Smooth muscle cell (in vitro differentiated cells): ENCODE data around the gene EVA1A. TPM values are rescaled to one million over a fixed set of nuclear protein-coding genes. Genes with fewer than 3 reads are reported as not detected.
"Not testable (repeated sequence)": the region's sequence is repeated elsewhere in the genome, so short reads cannot be mapped to it uniquely, and the experiment has no call there.

Experiments
- DNase-seq: peaks from one replicate; lab custom pipeline; 2025; ENCODE audit not compliant: unreplicated experiment; lab: John Stamatoyannopoulos, UW
- H2AFZ ChIP-seq: fragments of 200-600 bp; sonication (generic); 2 replicates; pipeline ENCODE4 v1.6.0; 2016; ENCODE audit warnings: antibody characterized with exemption, low read depth, mild to moderate bottlenecking
- H3F3A ChIP-seq: fragments of 200-600 bp; sonication (generic); 2 replicates; pipeline ENCODE4 v1.6.0; 2017; ENCODE audit warnings: antibody characterized with exemption, low read depth
- H3K27ac ChIP-seq: fragments of 200-600 bp; sonication (generic); 2 replicates; pipeline ENCODE4 v1.5.1; 2016; ENCODE audit warnings: low read depth, mild to moderate bottlenecking
- H3K27me3 ChIP-seq: fragments of 200-600 bp; sonication (generic); 2 replicates; pipeline ENCODE4 v1.6.1; 2016; ENCODE audit warnings: low read depth, mild to moderate bottlenecking
- H3K36me3 ChIP-seq: fragments of 200-600 bp; sonication (generic); 2 replicates; pipeline ENCODE4 v1.5.1; 2016; ENCODE audit warnings: low read depth
- H3K4me1 ChIP-seq: fragments of 200-600 bp; sonication (generic); 2 replicates; pipeline ENCODE4 v1.5.1; 2016; ENCODE audit warnings: low read depth
- H3K4me2 ChIP-seq: fragments of 200-600 bp; sonication (generic); 2 replicates; pipeline ENCODE4 v1.6.0; 2016; ENCODE audit warnings: mild to moderate bottlenecking
- H3K4me3 ChIP-seq: fragments of 200-600 bp; sonication (generic); 2 replicates; pipeline ENCODE4 v1.5.1; 2016; ENCODE audit warnings: mild to moderate bottlenecking
- H3K79me2 ChIP-seq: fragments of 200-600 bp; sonication (generic); 2 replicates; pipeline ENCODE4 v1.6.0; 2016; ENCODE audit warnings: low read depth, mild to moderate bottlenecking
- H3K9ac ChIP-seq: fragments of 200-600 bp; sonication (generic); 2 replicates; pipeline ENCODE4 v1.6.0; 2016; ENCODE audit warnings: low read depth
- H3K9me3 ChIP-seq: fragments of 200-600 bp; sonication (generic); replicated peaks from 2 replicates; pipeline ENCODE4 v1.5.1; 2016; ENCODE audit warnings: low read depth
- H4K20me1 ChIP-seq: fragments of 200-600 bp; sonication (generic); 2 replicates; pipeline ENCODE4 v1.6.0; 2016; ENCODE audit warnings: low read depth
- CTCF ChIP-seq: fragments of 200-600 bp; sonication (generic); IDR thresholded peaks from 2 replicates; pipeline ENCODE4 v1.5.1; 2017; ENCODE audit warnings: borderline replicate concordance, mild to moderate bottlenecking, antibody characterized with exemption; ENCODE audit not compliant: insufficient read depth, poor library complexity, severe bottlenecking
- WGBS: methylation state at CpG from one replicate; pipeline ENCODE4 v1.1.7; 2016; ENCODE audit warnings: low lambda C conversion rate; 5-methylcytosine and 5-hydroxymethylcytosine counted together
- polyA plus RNA-seq: library from polyadenylated mRNA; unstranded; fragments of >200 nt; fragmentation: Nextera tagmentation; extraction: Ambion mirVana; gene quantifications from 2 replicates; pipeline ENCODE4 v1.2.1, GENCODE V29; 2016
- total RNA-seq: library from RNA; depleted of rRNA; stranded (reverse); fragments of >200 nt; gene quantifications from 2 replicates; pipeline ENCODE4 v1.2.3, GENCODE V29; 2014

The EVA1A gene
- total and polyA plus RNA-seq, 2 experiments from 2014 or later, result 84.1 to 89.2 TPM

GRCh38 chr2:75493230-75493629, 67.5 kb downstream of the EVA1A start:
- Histone ChIP-seq H3K4me3 (no peak overlapping the region), H3F3A (no peaks in the 10 kb centered on the region), H3K4me2 (no peak overlapping the region), H3K27me3 (no peaks in the 10 kb centered on the region), H3K36me3 (no peaks in the 10 kb centered on the region), H4K20me1 (peaks cover 25% of the 10 kb centered on the region), H3K9ac (no peak overlapping the region), H2AFZ (no peak overlapping the region), H3K79me2 (no peaks in the 10 kb centered on the region), H3K27ac (no peak overlapping the region), H3K9me3 (no peaks in the 10 kb centered on the region), H3K4me1 (no peaks in the 10 kb centered on the region)
- 78% methylated on average over 25 of the region's 25 CpGs for WGBS
- TF ChIP-seq CTCF, result no peak
- no peak for DNase-seq

GRCh38 chr2:75491129-75491753, 69.5 kb downstream of the EVA1A start:
- no peak for TF ChIP-seq CTCF
- WGBS, result 90% methylated on average over 4 of the region's 4 CpGs
- H3K27ac ChIP-seq, result no peak overlapping the region
- no peaks in the 10 kb centered on the region for H3K27me3 ChIP-seq
- no peaks in the 10 kb centered on the region for H3K9me3 ChIP-seq
- peaks cover 17% of the 10 kb centered on the region for H4K20me1 ChIP-seq
- H3K4me3 ChIP-seq, result no peak overlapping the region
- no peaks in the 10 kb centered on the region for H3K36me3 ChIP-seq
- no peak for DNase-seq
- H2AFZ ChIP-seq, result no peak overlapping the region
- H3K4me2 ChIP-seq, result no peak overlapping the region
- H3K79me2 ChIP-seq, result no peaks in the 10 kb centered on the region
- H3F3A ChIP-seq, result no peaks in the 10 kb centered on the region
- H3K4me1 ChIP-seq, result no peaks in the 10 kb centered on the region
- H3K9ac ChIP-seq, result no peak overlapping the region

- Histone ChIP-seq H4K20me1 (peaks cover 6% of the 10 kb centered on the region), H3K79me2 (no peaks in the 10 kb centered on the region), H3K9me3 (no peaks in the 10 kb centered on the region), H3K27ac (no peak overlapping the region), H3K27me3 (no peaks in the 10 kb centered on the region), H3K4me2 (no peak overlapping the region), H3K9ac (no peak overlapping the region), H3F3A (no peaks in the 10 kb centered on the region), H3K4me1 (no peaks in the 10 kb centered on the region), H2AFZ (no peak overlapping the region), H3K4me3 (no peak overlapping the region), H3K36me3 (no peaks in the 10 kb centered on the region)
- 61% methylated on average over 2 of the region's 2 CpGs for WGBS
- no peak for DNase-seq
- no peak for TF ChIP-seq CTCF
Observed at GRCh38 chr2:75489721-75490120, 71.0 kb downstream of the EVA1A start.

GRCh38 chr2:75488157-75488556, 72.6 kb downstream of the EVA1A start:
- Histone ChIP-seq H3K9me3 (no peaks in the 10 kb centered on the region), H3F3A (no peaks in the 10 kb centered on the region), H3K4me1 (no peaks in the 10 kb centered on the region), H3K4me2 (no peak overlapping the region), H3K27me3 (no peaks in the 10 kb centered on the region), H3K27ac (no peak overlapping the region), H4K20me1 (peaks cover 6% of the 10 kb centered on the region), H3K79me2 (no peaks in the 10 kb centered on the region), H3K4me3 (no peak overlapping the region), H3K36me3 (no peaks in the 10 kb centered on the region), H2AFZ (no peak overlapping the region), H3K9ac (no peak overlapping the region)
- 91% methylated on average over 1 of the region's 1 CpG for WGBS
- no peak for TF ChIP-seq CTCF
- DNase-seq, result no peak

GRCh38 chr2:75486735-75487134, 74.0 kb downstream of the EVA1A start:
- WGBS, result 92% methylated on average over 2 of the region's 2 CpGs
- not testable (repeated sequence) for H3K4me3 ChIP-seq, H3K4me2 ChIP-seq, H3K9ac ChIP-seq, H3K27me3 ChIP-seq, H3K36me3 ChIP-seq, H3K79me2 ChIP-seq, H3F3A ChIP-seq, H3K27ac ChIP-seq, H3K9me3 ChIP-seq, H4K20me1 ChIP-seq, H3K4me1 ChIP-seq, DNase-seq, H2AFZ ChIP-seq
